Thymus (tissue), 11 donors: ENCODE measurements around the gene NOS1. TPM values are rescaled to one million over a fixed set of nuclear protein-coding genes. Genes with fewer than 3 reads are reported as not detected.
A peak's percentile ranks its signal among the peaks of the same experiment; 100 is the strongest.
"Not testable (repeated sequence)": the region's sequence is repeated elsewhere in the genome, so short reads cannot be mapped to it uniquely, and the experiment has no call there.

Source experiments
- DNase-seq, 9 donors: peaks; one replicate each; pipeline ENCODE4 v3.0.0-alpha.2; 2013; ENCODE audit warnings: low spot score in 9 of 9, low read depth in 6 of 9, missing footprints in 1 of 9
- H3K27ac ChIP-seq, 2 donors: one replicate each; pipeline ENCODE4 v1.5.1; 2013; ENCODE audit warnings: control low read depth in 1 of 2, low read depth in 1 of 2, low read length in 1 of 2, mild to moderate bottlenecking in 1 of 2, moderate library complexity in 1 of 2
- H3K27me3 ChIP-seq, 2 donors: one replicate each; pipeline ENCODE4 v1.5.1; 2013; ENCODE audit warnings: low read length in 1 of 2; ENCODE audit not compliant: control insufficient read depth in 2 of 2, insufficient read depth in 1 of 2
- H3K36me3 ChIP-seq, 2 donors: one replicate each; pipeline ENCODE4 v1.5.1; 2013; ENCODE audit warnings: low read length in 1 of 2, mild to moderate bottlenecking in 1 of 2, moderate library complexity in 1 of 2; ENCODE audit not compliant: control insufficient read depth in 2 of 2, insufficient read depth in 2 of 2
- H3K4me1 ChIP-seq, 2 donors: one replicate each; pipeline ENCODE4 v1.5.1; 2013; ENCODE audit warnings: low read length in 2 of 2; ENCODE audit not compliant: control insufficient read depth in 2 of 2, insufficient read depth in 2 of 2
- H3K4me3 ChIP-seq, 2 donors: one replicate each; pipeline ENCODE4 v1.5.1; 2013; ENCODE audit warnings: low read length in 2 of 2, control low read depth in 1 of 2, mild to moderate bottlenecking in 1 of 2
- H3K9me3 ChIP-seq, 2 donors: one replicate each; pipeline ENCODE4 v1.5.1; 2013; ENCODE audit warnings: low read length in 1 of 2, mild to moderate bottlenecking in 1 of 2; ENCODE audit not compliant: control insufficient read depth in 2 of 2, insufficient read depth in 1 of 2
- WGBS: extraction: QIAGEN DNeasy Blood & Tissue Kit; methylation state at CpG from one replicate; pipeline ENCODE4 v1.1.7; 2013; 5-methylcytosine and 5-hydroxymethylcytosine counted together
- polyA plus RNA-seq: library from polyadenylated mRNA; stranded (reverse); fragments of 200-250 nt; gene quantifications from one replicate; pipeline ENCODE4 v1.2.3, GENCODE V29; 2013
- total RNA-seq: library from RNA; stranded (reverse); fragments of 120-200 nt; gene quantifications from one replicate; pipeline ENCODE4 v1.2.4, GENCODE V29; 2013
- donor health status: healthy.

The NOS1 gene
- total and polyA plus RNA-seq, 2 donors, result 0.05 to 0.23 TPM

- not testable (repeated sequence) for H3K9me3 ChIP-seq, H3K27ac ChIP-seq, DNase-seq, H3K4me3 ChIP-seq, H3K27me3 ChIP-seq, H3K4me1 ChIP-seq, H3K36me3 ChIP-seq
- 62% methylated on average over 17 of the region's 17 CpGs for WGBS
These were observed 8.6 kb upstream of the NOS1 start for GRCh38 chr12:117370000-117370399.

GRCh38 chr12:117367006-117367638 lies 5.7 kb upstream of the NOS1 start:
- Histone ChIP-seq H3K27me3 (peaks cover 18 to 29% of the 10 kb centered on the region in 2 donors), H3K27ac (no peak overlapping the region), H3K4me1 (no peaks in the 10 kb centered on the region), H3K4me3 (no peak overlapping the region), H3K36me3 (no peaks in the 10 kb centered on the region), H3K9me3 (no peaks in the 10 kb centered on the region)
- peak; percentile 21 to 76 (median 42) for DNase-seq
- 19% methylated on average over 12 of the region's 12 CpGs for WGBS

- no peaks in the 10 kb centered on the region for H3K9me3 ChIP-seq
- H3K4me3 ChIP-seq, result no peak overlapping the region
- H3K27ac ChIP-seq, result no peak overlapping the region
- no peaks in the 10 kb centered on the region for H3K36me3 ChIP-seq
- WGBS, result 64% methylated on average over 9 of the region's 9 CpGs
- no peaks in the 10 kb centered on the region for H3K4me1 ChIP-seq
- no peak for DNase-seq
- H3K27me3 ChIP-seq, result peaks cover 38 to 48% of the 10 kb centered on the region in 2 donors
These were observed 3.7 kb upstream of the NOS1 start for GRCh38 chr12:117365049-117365616.

GRCh38 chr12:117363953-117364486 lies 2.6 kb upstream of the NOS1 start:
- H3K27ac ChIP-seq, result no peak overlapping the region
- peaks cover 48 to 59% of the 10 kb centered on the region in 2 donors for H3K27me3 ChIP-seq
- H3K4me3 ChIP-seq, result no peak overlapping the region
- no peaks in the 10 kb centered on the region for H3K36me3 ChIP-seq
- WGBS, result 7% methylated on average over 4 of the region's 4 CpGs
- no peaks in the 10 kb centered on the region for H3K4me1 ChIP-seq
- DNase-seq, result no peak
- H3K9me3 ChIP-seq, result no peaks in the 10 kb centered on the region

GRCh38 chr12:117363056-117363662 lies 1.7 kb upstream of the NOS1 start:
- no peaks in the 10 kb centered on the region for H3K36me3 ChIP-seq
- H3K9me3 ChIP-seq, result no peaks in the 10 kb centered on the region
- peaks cover 52 to 67% of the 10 kb centered on the region in 2 donors for H3K27me3 ChIP-seq
- DNase-seq, result no peak
- 51% methylated on average over 10 of the region's 10 CpGs for WGBS
- no peak overlapping the region for H3K27ac ChIP-seq
- no peaks in the 10 kb centered on the region for H3K4me1 ChIP-seq
- no peak overlapping the region for H3K4me3 ChIP-seq

- 81% methylated on average over 12 of the region's 12 CpGs for WGBS
- Histone ChIP-seq H3K27ac (no peak overlapping the region), H3K4me3 (no peak overlapping the region), H3K36me3 (no peaks in the 10 kb centered on the region), H3K9me3 (no peaks in the 10 kb centered on the region), H3K4me1 (no peaks in the 10 kb centered on the region), H3K27me3 (peaks cover 52 to 71% of the 10 kb centered on the region in 2 donors)
- DNase-seq, result no peak
These were observed 965 bp upstream of the NOS1 start for GRCh38 chr12:117362391-117362790.

GRCh38 chr12:117361905-117362304 lies 479 bp upstream of the NOS1 start:
- 63% methylated on average over 4 of the region's 4 CpGs for WGBS
- no peak for DNase-seq
- no peaks in the 10 kb centered on the region for H3K9me3 ChIP-seq
- no peak overlapping the region for H3K4me3 ChIP-seq
- peaks cover 52 to 71% of the 10 kb centered on the region in 2 donors for H3K27me3 ChIP-seq
- H3K27ac ChIP-seq, result no peak overlapping the region
- H3K4me1 ChIP-seq, result no peaks in the 10 kb centered on the region
- H3K36me3 ChIP-seq, result no peaks in the 10 kb centered on the region

GRCh38 chr12:117360551-117361346 lies 677 bp downstream of the NOS1 start:
- DNase-seq, result no peak

GRCh38 chr12:117360222-117360550 lies 1.2 kb downstream of the NOS1 start:
- Histone ChIP-seq H3K4me3 (no peak overlapping the region), H3K36me3 (no peaks in the 10 kb centered on the region), H3K4me1 (no peaks in the 10 kb centered on the region), H3K9me3 (no peaks in the 10 kb centered on the region), H3K27ac (no peak overlapping the region), H3K27me3 (peaks cover 52 to 69% of the 10 kb centered on the region in 2 donors)
- DNase-seq, result no peak
- 3% methylated on average over 23 of the region's 23 CpGs for WGBS

More at GRCh38 chr12:117360551-117361346, 677 bp downstream of the NOS1 start:
- Histone ChIP-seq H3K36me3 (no peaks in the 10 kb centered on the region), H3K9me3 (no peaks in the 10 kb centered on the region), H3K27ac (no peak overlapping the region), H3K27me3 (peaks cover 52 to 69% of the 10 kb centered on the region in 2 donors), H3K4me3 (no peak overlapping the region), H3K4me1 (no peaks in the 10 kb centered on the region)
- WGBS, result 5% methylated on average over 91 of the region's 91 CpGs
